ENCODE data around the gene TAOK2.

DNA sequence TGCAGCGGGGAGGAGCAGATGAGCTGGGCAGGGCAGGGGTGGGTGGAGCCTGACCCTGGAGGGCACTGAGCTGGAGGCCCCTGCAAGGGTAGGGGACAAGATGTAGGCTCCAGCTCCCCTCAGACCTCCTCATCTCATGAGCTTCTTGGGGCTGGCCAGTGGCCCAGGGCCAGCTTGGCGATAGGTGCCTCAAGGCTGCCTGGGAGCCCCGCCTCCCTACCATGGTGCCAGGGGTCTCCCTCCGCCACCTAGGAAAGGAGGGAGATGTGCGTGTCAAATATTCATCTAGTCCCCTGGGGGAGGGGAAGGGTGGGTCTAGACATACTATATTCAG is 17.9 kb downstream of the TAOK2 start:
- TF ChIP-seq, protein P1, sequence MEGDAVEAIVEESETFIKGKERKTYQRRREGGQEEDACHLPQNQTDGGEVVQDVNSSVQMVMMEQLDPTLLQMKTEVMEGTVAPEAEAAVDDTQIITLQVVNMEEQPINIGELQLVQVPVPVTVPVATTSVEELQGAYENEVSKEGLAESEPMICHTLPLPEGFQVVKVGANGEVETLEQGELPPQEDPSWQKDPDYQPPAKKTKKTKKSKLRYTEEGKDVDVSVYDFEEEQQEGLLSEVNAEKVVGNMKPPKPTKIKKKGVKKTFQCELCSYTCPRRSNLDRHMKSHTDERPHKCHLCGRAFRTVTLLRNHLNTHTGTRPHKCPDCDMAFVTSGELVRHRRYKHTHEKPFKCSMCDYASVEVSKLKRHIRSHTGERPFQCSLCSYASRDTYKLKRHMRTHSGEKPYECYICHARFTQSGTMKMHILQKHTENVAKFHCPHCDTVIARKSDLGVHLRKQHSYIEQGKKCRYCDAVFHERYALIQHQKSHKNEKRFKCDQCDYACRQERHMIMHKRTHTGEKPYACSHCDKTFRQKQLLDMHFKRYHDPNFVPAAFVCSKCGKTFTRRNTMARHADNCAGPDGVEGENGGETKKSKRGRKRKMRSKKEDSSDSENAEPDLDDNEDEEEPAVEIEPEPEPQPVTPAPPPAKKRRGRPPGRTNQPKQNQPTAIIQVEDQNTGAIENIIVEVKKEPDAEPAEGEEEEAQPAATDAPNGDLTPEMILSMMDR (IDR thresholded peaks at IDR 0.05; ENCODE audit: low read depth, low read length) = no peak
- TF ChIP-seq POLR2A (IDR thresholded peaks at IDR 0.05; ENCODE audit: extremely low read depth, insufficient read length) (no peak), MYC (IDR thresholded peaks at IDR 0.05; ENCODE audit: low read depth, low read length) (no peak)
- TF ChIP-seq, protein P2, sequence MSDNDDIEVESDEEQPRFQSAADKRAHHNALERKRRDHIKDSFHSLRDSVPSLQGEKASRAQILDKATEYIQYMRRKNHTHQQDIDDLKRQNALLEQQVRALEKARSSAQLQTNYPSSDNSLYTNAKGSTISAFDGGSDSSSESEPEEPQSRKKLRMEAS (IDR thresholded peaks at IDR 0.05; ENCODE audit: low read depth, low read length) = no peak

Measured in NB4 (cell line).